OCI-LY7 (cell line): ENCODE results near the gene LSAMP. TPM values are rescaled to one million over a fixed set of nuclear protein-coding genes. Genes with fewer than 3 reads are reported as not detected.

ENCODE experiments used
- BruUV-seq: library from RNA; stranded (reverse); fragments of 400-500 nt; replicated peaks from 2 replicates; lab custom pipeline; 2021; lab: Mats Ljungman, UMichigan
- CTCF ChIA-PET: fragments of 300-600 bp; sonication (Branson Sonifier 250); formaldehyde crosslinking; loops from one replicate; lab custom pipeline; 2022; ENCODE audit warnings: antibody characterized with exemption; ENCODE audit not compliant: unreplicated experiment; lab: Charles Lee
- POLR2A ChIA-PET: fragments of 300-600 bp; sonication (Branson Sonifier 250); formaldehyde crosslinking; loops from one replicate; lab custom pipeline; 2022; ENCODE audit warnings: antibody characterized with exemption; lab: Charles Lee
- DNase-seq: peaks from one replicate; pipeline ENCODE4 v3.0.0-alpha.2; 2015; ENCODE audit warnings: low spot score
- H2AFZ ChIP-seq: fragments of 200-600 bp; sonication (generic), shearing (Covaris generic); 2 replicates; pipeline ENCODE4 v1.6.1; 2014; ENCODE audit warnings: mild to moderate bottlenecking, antibody characterized with exemption, low read length, moderate library complexity
- H3K27ac ChIP-seq: fragments of 200-600 bp; sonication (generic); 2 replicates; pipeline ENCODE4 v1.5.1; 2014; ENCODE audit warnings: mixed run types, low read depth, mild to moderate bottlenecking, moderate library complexity, low read length, inconsistent platforms; ENCODE audit not compliant: poor library complexity, severe bottlenecking
- H3K36me3 ChIP-seq: fragments of 200-600 bp; sonication (generic); 2 replicates; pipeline ENCODE4 v1.6.1; 2014; ENCODE audit warnings: mild to moderate bottlenecking, antibody characterized with exemption, low read length, moderate library complexity, mixed read lengths; ENCODE audit not compliant: insufficient read depth
- H3K4me1 ChIP-seq: fragments of 200-600 bp; sonication (generic); 2 replicates; pipeline ENCODE4 v1.5.1; 2014; ENCODE audit warnings: mild to moderate bottlenecking, low read length; ENCODE audit not compliant: insufficient read depth, poor library complexity, severe bottlenecking
- H3K4me2 ChIP-seq: fragments of 200-600 bp; sonication (generic); 2 replicates; pipeline ENCODE4 v1.6.1; 2014; ENCODE audit warnings: mild to moderate bottlenecking, low read length
- H3K4me3 ChIP-seq: fragments of 200-600 bp; sonication (generic); 2 replicates; pipeline ENCODE4 v1.5.1; 2014; ENCODE audit warnings: mild to moderate bottlenecking, low read depth, low read length; ENCODE audit not compliant: poor library complexity, severe bottlenecking
- H3K79me2 ChIP-seq: fragments of 200-600 bp; sonication (generic); 2 replicates; pipeline ENCODE4 v1.6.1; 2016; ENCODE audit warnings: low read depth, mild to moderate bottlenecking, low read length, moderate library complexity, mixed read lengths; ENCODE audit not compliant: insufficient read depth
- H3K9me2 ChIP-seq: fragments of 200-600 bp; sonication (generic); 2 replicates; pipeline ENCODE4 v1.6.1; 2016; ENCODE audit warnings: mild to moderate bottlenecking, low read length, mixed read lengths; ENCODE audit not compliant: insufficient read depth
- H3K9me3 ChIP-seq: fragments of 200-600 bp; sonication (generic); 2 replicates; pipeline ENCODE4 v1.6.1; 2014; ENCODE audit warnings: mild to moderate bottlenecking, mixed run types, low read length, mixed read lengths
- H4K20me1 ChIP-seq: fragments of 200-600 bp; sonication (generic); 2 replicates; pipeline ENCODE4 v1.6.1; 2014; ENCODE audit warnings: mild to moderate bottlenecking, antibody characterized with exemption, low read length, moderate library complexity, mixed read lengths; ENCODE audit not compliant: insufficient read depth
- CTCF ChIP-seq: fragments of 200-600 bp; sonication (generic); conservative IDR thresholded peaks from 2 replicates; pipeline ENCODE4 v1.5.1; 2014; ENCODE audit warnings: mild to moderate bottlenecking, antibody characterized with exemption, low read length, moderate library complexity, mixed read lengths
- EZH2phosphoT487 ChIP-seq: fragments of 200-600 bp; sonication (generic); IDR thresholded peaks from 2 replicates; pipeline ENCODE4 v1.6.1; 2018; ENCODE audit warnings: low read depth, borderline replicate concordance, mild to moderate bottlenecking, mixed run types, antibody characterized with exemption, low read length, moderate library complexity, mixed read lengths
- intact Hi-C: fragments of 100-400 bp; cut with micrococcal nuclease; formaldehyde crosslinking; loops from one replicate; pipeline ENCODE4 v1.10.0; 2022; ENCODE audit not compliant: unreplicated experiment
- total RNA-seq, 2 experiments: library from RNA; depleted of rRNA in 1 of 2; stranded (reverse); fragments of >200 nt in 1 of 2; shearing (Covaris generic) in 1 of 2; gene quantifications; 2 replicates each; pipeline ENCODE4 v1.2.3, GENCODE V29; 2014 to 2022

The LSAMP gene
- total RNA-seq, 2 experiments from 2014 or later, result 1.4 TPM; not detected in 1

GRCh38 chr3:115903843-115904242 is 541.4 kb downstream of the LSAMP start:
- Histone ChIP-seq H3K4me3 (no peak overlapping the region), H3K9me3 (no peaks in the 10 kb centered on the region), H3K79me2 (no peaks in the 10 kb centered on the region), H3K4me2 (no peak overlapping the region), H3K36me3 (no peaks in the 10 kb centered on the region), H2AFZ (no peak overlapping the region), H3K9me2 (no peaks in the 10 kb centered on the region), H4K20me1 (no peaks in the 10 kb centered on the region), H3K27ac (no peak overlapping the region), H3K4me1 (no peaks in the 10 kb centered on the region)
- no peak for DNase-seq
- TF ChIP-seq EZH2phosphoT487, result no peak
- no peak for TF ChIP-seq CTCF
- CTCF ChIA-PET, result no interaction called here
- BruUV-seq, result no TSS peak
- POLR2A ChIA-PET, result interaction anchor here (0.6 kb wide), 1 partner anchor 1349 kb away, joined by 3 read pairs; no protein-coding TSS in a partner anchor
- intact Hi-C loops, result no loop called here

- H3K27ac ChIP-seq, result no peak overlapping the region
- no peaks in the 10 kb centered on the region for H3K36me3 ChIP-seq
- no peaks in the 10 kb centered on the region for H4K20me1 ChIP-seq
- CTCF ChIA-PET, result no interaction called here
- H3K79me2 ChIP-seq, result no peaks in the 10 kb centered on the region
- no peak overlapping the region for H3K4me2 ChIP-seq
- no peaks in the 10 kb centered on the region for H3K4me1 ChIP-seq
- no peaks in the 10 kb centered on the region for H3K9me3 ChIP-seq
- TF ChIP-seq CTCF, result no peak
- TF ChIP-seq EZH2phosphoT487, result no peak
- POLR2A ChIA-PET, result interaction anchor here (0.7 kb wide), 1 partner anchor 1466 kb away, joined by 3 read pairs; no protein-coding TSS in a partner anchor
- no peak for DNase-seq
- H3K9me2 ChIP-seq, result no peaks in the 10 kb centered on the region
- no TSS peak for BruUV-seq
- H2AFZ ChIP-seq, result no peak overlapping the region
- H3K4me3 ChIP-seq, result no peak overlapping the region
- intact Hi-C loops, result no loop called here
Measured at GRCh38 chr3:115901008-115901407, 544.3 kb downstream of the LSAMP start.

- no peak for TF ChIP-seq CTCF
- no peaks in the 10 kb centered on the region for H4K20me1 ChIP-seq
- intact Hi-C loops, result no loop called here
- no TSS peak for BruUV-seq
- no peak overlapping the region for H3K4me2 ChIP-seq
- CTCF ChIA-PET, result no interaction called here
- no peaks in the 10 kb centered on the region for H3K36me3 ChIP-seq
- no peaks in the 10 kb centered on the region for H3K9me3 ChIP-seq
- H3K9me2 ChIP-seq, result no peaks in the 10 kb centered on the region
- no peaks in the 10 kb centered on the region for H3K4me1 ChIP-seq
- POLR2A ChIA-PET, result no interaction called here
- no peak for DNase-seq
- H3K4me3 ChIP-seq, result no peak overlapping the region
- no peak overlapping the region for H2AFZ ChIP-seq
- no peaks in the 10 kb centered on the region for H3K79me2 ChIP-seq
- H3K27ac ChIP-seq, result no peak overlapping the region
Measured at GRCh38 chr3:115899535-115899934, 545.8 kb downstream of the LSAMP start.
